GM12891 (cell line): ENCODE measurements around the gene GNPTG.

ENCODE experiments used
- PAX5 ChIP-seq: IDR thresholded peaks from 2 replicates; pipeline ENCODE4 v1.6.1; 2011; ENCODE audit warnings: low read length, moderate library complexity, mild to moderate bottlenecking; ENCODE audit not compliant: insufficient read depth, severe bottlenecking
- POLR2A ChIP-seq: IDR thresholded peaks from 2 replicates; pipeline ENCODE4 v1.6.1; 2011; ENCODE audit warnings: low read depth, low read length, control low read depth
- POLR2AphosphoS5 ChIP-seq: IDR thresholded peaks from 2 replicates; pipeline ENCODE4 v1.6.1; 2011; ENCODE audit warnings: low read depth, low read length, control low read depth
- POU2F2 ChIP-seq: IDR thresholded peaks from 2 replicates; pipeline ENCODE4 v1.6.1; 2011; ENCODE audit warnings: low read depth, mild to moderate bottlenecking, control low read depth, low read length, moderate library complexity
- TAF1 ChIP-seq: IDR thresholded peaks from 2 replicates; pipeline ENCODE4 v1.6.1; 2011; ENCODE audit warnings: low read depth, low read length, control low read depth

- no peak for TF ChIP-seq POLR2A
- TF ChIP-seq POLR2AphosphoS5: no peak
- TF ChIP-seq PAX5: no peak
- no peak for TF ChIP-seq TAF1
- no peak for TF ChIP-seq POU2F2
Measured at GRCh38 chr16:1372292-1372950, 20.7 kb downstream of the GNPTG start.
